HEK293 (cell line): ENCODE measurements around the gene REX1BD.
"Not testable (repeated sequence)": the region's sequence is repeated elsewhere in the genome, so short reads cannot be mapped to it uniquely, and the experiment has no call there.

Source experiments
- CTCF ChIA-PET: fragments of 350-600 bp; formaldehyde crosslinking; extraction: SDS; loops from one replicate; lab custom pipeline; 2021; ENCODE audit warnings: antibody characterized with exemption; lab: Yijun Ruan, JAX
- POLR2A ChIA-PET: fragments of 300-600 bp; formaldehyde crosslinking; extraction: SDS; loops from one replicate; lab custom pipeline; 2020; ENCODE audit warnings: antibody characterized with exemption, inconsistent platforms; lab: Yijun Ruan, JAX
- H3K27ac ChIP-seq: fragments of 200-500 bp; sonication (Bioruptor generic); 2 replicates; pipeline ENCODE4 v1.5.1; 2014; ENCODE audit warnings: low read depth, low read length, control low read depth, inconsistent platforms; ENCODE audit errors: extremely low read depth
- H3K36me3 ChIP-seq, 2 experiments: fragments of 200-500 bp in 1 of 2; sonication (Bioruptor generic) in 1 of 2; 1 replicate in 1 of 2; 2 replicates in 1 of 2; pipeline ENCODE4 v1.5.1; 2014 to 2017; ENCODE audit warnings: inconsistent platforms in 2 of 2, low read length in 2 of 2; ENCODE audit not compliant: control insufficient read depth in 2 of 2, insufficient read depth in 1 of 2
- H3K4me1 ChIP-seq: fragments of 200-500 bp; sonication (Bioruptor generic); 2 replicates; pipeline ENCODE4 v1.5.1; 2014; ENCODE audit warnings: mild to moderate bottlenecking, low read length, inconsistent platforms; ENCODE audit not compliant: control insufficient read depth, insufficient read depth
- H3K4me3 ChIP-seq: 2 replicates; pipeline ENCODE4 v1.5.1; 2011; ENCODE audit warnings: low read depth, mild to moderate bottlenecking, control low read depth, low read length, moderate library complexity
- H3K9me3 ChIP-seq: fragments of 200-500 bp; sonication (Bioruptor generic); 2 replicates; pipeline ENCODE4 v1.5.1; 2014; ENCODE audit warnings: low read depth, low read length, inconsistent platforms; ENCODE audit not compliant: control insufficient read depth, insufficient read depth
- KLF1 ChIP-seq: fragments of 450-650 bp; formaldehyde crosslinking; IDR thresholded peaks from 2 replicates; pipeline ENCODE4 v1.5.1; 2016; ENCODE audit warnings: missing biosample characterization, missing genetic modification characterization
- SP3 ChIP-seq: fragments of 450-650 bp; formaldehyde crosslinking; IDR thresholded peaks from 2 replicates; pipeline ENCODE4 v1.5.1; 2016; ENCODE audit warnings: missing biosample characterization, missing genetic modification characterization
- SP7 ChIP-seq: fragments of 450-650 bp; formaldehyde crosslinking; IDR thresholded peaks from 2 replicates; pipeline ENCODE4 v1.5.1; 2016; ENCODE audit warnings: missing biosample characterization, missing genetic modification characterization
- ZNF121 ChIP-seq: fragments of 450-650 bp; formaldehyde crosslinking; IDR thresholded peaks from 2 replicates; pipeline ENCODE4 v1.5.1; 2016; ENCODE audit warnings: missing biosample characterization, missing genetic modification characterization
- ZNF768 ChIP-seq: fragments of 450-650 bp; formaldehyde crosslinking; IDR thresholded peaks from 2 replicates; pipeline ENCODE4 v1.5.1; 2018; ENCODE audit warnings: missing biosample characterization, mild to moderate bottlenecking, missing genetic modification characterization
- ZNF837 ChIP-seq: fragments of 450-650 bp; formaldehyde crosslinking; IDR thresholded peaks from 2 replicates; pipeline ENCODE4 v1.5.1; 2016; ENCODE audit warnings: missing biosample characterization, missing genetic modification characterization
- ZSCAN16 ChIP-seq: fragments of 450-650 bp; formaldehyde crosslinking; IDR thresholded peaks from 2 replicates; pipeline ENCODE4 v1.5.1; 2016; ENCODE audit warnings: missing biosample characterization, missing genetic modification characterization
- ZSCAN30 ChIP-seq: fragments of 450-650 bp; IDR thresholded peaks from 2 replicates; pipeline ENCODE4 v1.5.1; 2018; ENCODE audit warnings: missing biosample characterization, mild to moderate bottlenecking, missing genetic modification characterization, moderate library complexity
- TF ChIP-seq, protein P1 (sequence below): fragments of 450-650 bp; IDR thresholded peaks from 2 replicates; pipeline ENCODE4 v1.5.1; 2018; ENCODE audit warnings: missing biosample characterization, missing genetic modification characterization
- TF ChIP-seq, protein P2 (sequence below): fragments of 450-650 bp; formaldehyde crosslinking; IDR thresholded peaks from 2 replicates; pipeline ENCODE4 v1.5.1; 2016; ENCODE audit warnings: missing biosample characterization, missing genetic modification characterization
- TF ChIP-seq, protein P3 (sequence below): fragments of 450-650 bp; formaldehyde crosslinking; IDR thresholded peaks from 2 replicates; pipeline ENCODE4 v1.5.1; 2016; ENCODE audit warnings: missing biosample characterization, missing genetic modification characterization

REX1BD gene

DNA sequence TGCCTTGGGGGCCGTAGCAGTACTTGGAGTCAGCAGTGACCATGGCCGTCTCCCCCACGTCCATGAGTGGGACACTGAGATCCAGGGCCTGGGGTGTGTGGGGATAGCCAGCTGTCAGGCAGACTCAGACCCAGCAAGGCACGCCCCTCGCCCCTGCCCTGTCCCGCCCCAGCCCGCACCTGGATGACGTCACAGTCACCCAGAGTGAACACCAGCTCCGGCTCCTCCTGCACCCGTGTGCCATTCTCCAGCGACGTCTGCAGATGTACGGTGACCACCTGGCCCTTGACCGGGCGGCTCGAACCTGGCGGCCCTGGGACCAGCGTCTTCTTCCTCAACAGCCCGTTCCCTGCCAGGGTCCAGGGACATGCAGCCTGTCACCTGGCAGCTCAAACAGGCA is 49.2 kb upstream of the REX1BD start:
- H3K4me1 ChIP-seq, result no peaks in the 10 kb centered on the region
- H3K9me3 ChIP-seq, result no peaks in the 10 kb centered on the region
- POLR2A ChIA-PET, result interaction anchor here (0.7 kb wide), 1 partner anchor 39 kb away, joined by 3 read pairs; no protein-coding TSS in a partner anchor
- no peak overlapping the region for H3K4me3 ChIP-seq
- no peak for TF ChIP-seq SP3
- TF ChIP-seq KLF1 (tag by site-specific recombination), result peak; percentile 28; the same call in 1 of the 2 replicates
- TF ChIP-seq, all 188 proteins: peak for 1
- CTCF ChIA-PET, result interaction anchor here (0.7 to 0.8 kb wide), 2 partner anchors 55 to 447 kb away, joined by 3 read pairs; no protein-coding TSS in a partner anchor
- Histone ChIP-seq H3K27ac (no peak overlapping the region), H3K36me3 (peaks cover 23 to 64% of the 10 kb centered on the region in 2 experiments)

DNA sequence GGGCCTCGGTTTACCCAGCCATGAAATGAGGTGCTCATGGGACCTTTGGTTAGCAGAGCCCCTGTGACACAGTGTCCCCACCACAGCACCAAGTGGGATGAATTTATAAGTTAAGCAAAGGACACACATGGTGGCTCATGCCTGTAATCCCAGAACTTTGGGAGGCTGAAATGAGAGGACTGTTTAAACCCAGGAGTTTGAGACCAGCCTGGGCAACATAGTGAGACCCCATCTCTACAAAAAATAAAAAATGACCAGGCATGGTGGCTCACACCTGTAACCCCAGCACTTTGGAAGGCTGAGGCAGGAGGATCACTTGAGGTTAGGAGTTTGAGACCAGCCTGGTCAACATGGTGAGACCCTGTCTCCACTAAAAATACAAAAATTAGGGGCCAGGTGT is 48.4 kb upstream of the REX1BD start:
- TF ChIP-seq ZSCAN16 (peak; percentile 71; the same call in 1 of the 2 replicates), ZNF121 (peak; percentile 91)
- H3K4me3 ChIP-seq, H3K4me1 ChIP-seq, H3K9me3 ChIP-seq, POLR2A ChIA-PET, H3K27ac ChIP-seq: not testable (repeated sequence)
- CTCF ChIA-PET, result interaction anchor here (0.6 kb wide), 1 partner anchor 18 kb away, joined by 3 read pairs; no protein-coding TSS in a partner anchor
- peaks cover 21 to 61% of the 10 kb centered on the region in 2 experiments for H3K36me3 ChIP-seq

DNA sequence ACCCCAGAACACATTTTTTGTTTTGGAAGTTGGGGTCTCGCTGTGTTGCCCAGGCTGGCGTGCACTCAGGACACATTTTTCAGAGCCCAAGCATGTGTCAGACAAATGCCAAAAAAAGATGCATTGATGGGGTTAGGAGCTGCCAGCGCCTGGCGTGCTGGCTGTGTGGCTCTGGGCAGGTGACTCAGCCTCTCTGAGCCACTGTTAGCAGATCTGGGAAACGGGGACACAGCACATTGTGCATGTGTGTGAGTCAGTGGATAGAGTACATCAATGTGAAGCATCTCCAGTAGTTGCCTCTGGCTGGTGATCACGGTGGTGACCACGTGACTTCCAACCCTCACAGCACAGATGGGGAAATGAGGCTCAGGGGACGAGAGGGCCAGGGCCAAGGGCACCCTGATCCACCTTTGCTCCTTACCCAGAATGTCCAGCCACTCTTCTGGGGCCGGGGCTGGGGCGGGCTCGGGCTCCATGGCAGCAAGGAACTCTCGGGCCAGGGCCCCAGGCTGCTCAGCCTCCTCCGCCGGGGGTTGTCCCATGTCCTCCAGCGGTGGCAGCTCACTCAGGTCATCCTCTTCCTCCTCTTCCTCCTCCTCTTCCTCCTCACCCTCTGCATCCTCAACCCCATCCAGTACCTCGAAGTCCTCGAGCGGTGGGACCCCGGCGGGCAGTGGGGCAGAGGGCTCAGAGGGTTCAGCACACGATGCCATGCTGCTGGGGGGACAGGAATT is 47.2 kb upstream of the REX1BD start:
- peaks cover 17 to 50% of the 10 kb centered on the region in 2 experiments for H3K36me3 ChIP-seq
- no peak overlapping the region for H3K4me3 ChIP-seq
- H3K27ac ChIP-seq, result no peak overlapping the region
- no peaks in the 10 kb centered on the region for H3K4me1 ChIP-seq
- ChIA-PET POLR2A (interaction anchor here (1.6 to 1.7 kb wide), 2 partner anchors 16 to 19 kb away, joined by 4 to 10 read pairs; partner anchors contain the start of genes ELL and KXD1), CTCF (interaction anchor here (0.9 to 1.7 kb wide), 2 partner anchors 134 to 326 kb away, joined by 3 read pairs; no protein-coding TSS in a partner anchor)
- no peaks in the 10 kb centered on the region for H3K9me3 ChIP-seq
- TF ChIP-seq SP7, result no peak
- TF ChIP-seq ZNF121, result peak; percentile 91
- TF ChIP-seq, protein P1, sequence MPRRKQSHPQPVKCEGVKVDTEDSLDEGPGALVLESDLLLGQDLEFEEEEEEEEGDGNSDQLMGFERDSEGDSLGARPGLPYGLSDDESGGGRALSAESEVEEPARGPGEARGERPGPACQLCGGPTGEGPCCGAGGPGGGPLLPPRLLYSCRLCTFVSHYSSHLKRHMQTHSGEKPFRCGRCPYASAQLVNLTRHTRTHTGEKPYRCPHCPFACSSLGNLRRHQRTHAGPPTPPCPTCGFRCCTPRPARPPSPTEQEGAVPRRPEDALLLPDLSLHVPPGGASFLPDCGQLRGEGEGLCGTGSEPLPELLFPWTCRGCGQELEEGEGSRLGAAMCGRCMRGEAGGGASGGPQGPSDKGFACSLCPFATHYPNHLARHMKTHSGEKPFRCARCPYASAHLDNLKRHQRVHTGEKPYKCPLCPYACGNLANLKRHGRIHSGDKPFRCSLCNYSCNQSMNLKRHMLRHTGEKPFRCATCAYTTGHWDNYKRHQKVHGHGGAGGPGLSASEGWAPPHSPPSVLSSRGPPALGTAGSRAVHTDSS (tag by site-specific recombination), result peak; percentile 92
- TF ChIP-seq ZSCAN30 (tag by site-specific recombination), result no peak
- TF ChIP-seq, protein P2, sequence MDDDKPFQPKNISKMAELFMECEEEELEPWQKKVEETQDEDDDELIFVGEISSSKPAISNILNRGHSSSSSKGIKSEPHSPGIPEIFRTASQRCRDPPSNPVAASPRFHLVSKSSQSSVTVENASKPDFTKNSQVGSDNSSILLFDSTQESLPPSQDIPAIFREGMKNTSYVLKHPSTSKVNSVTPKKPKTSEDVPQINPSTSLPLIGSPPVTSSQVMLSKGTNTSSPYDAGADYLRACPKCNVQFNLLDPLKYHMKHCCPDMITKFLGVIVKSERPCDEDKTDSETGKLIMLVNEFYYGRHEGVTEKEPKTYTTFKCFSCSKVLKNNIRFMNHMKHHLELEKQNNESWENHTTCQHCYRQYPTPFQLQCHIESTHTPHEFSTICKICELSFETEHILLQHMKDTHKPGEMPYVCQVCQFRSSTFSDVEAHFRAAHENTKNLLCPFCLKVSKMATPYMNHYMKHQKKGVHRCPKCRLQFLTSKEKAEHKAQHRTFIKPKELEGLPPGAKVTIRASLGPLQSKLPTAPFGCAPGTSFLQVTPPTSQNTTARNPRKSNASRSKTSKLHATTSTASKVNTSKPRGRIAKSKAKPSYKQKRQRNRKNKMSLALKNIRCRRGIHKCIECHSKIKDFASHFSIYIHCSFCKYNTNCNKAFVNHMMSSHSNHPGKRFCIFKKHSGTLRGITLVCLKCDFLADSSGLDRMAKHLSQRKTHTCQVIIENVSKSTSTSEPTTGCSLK (tag by site-specific recombination), result no peak
- TF ChIP-seq, protein P3, sequence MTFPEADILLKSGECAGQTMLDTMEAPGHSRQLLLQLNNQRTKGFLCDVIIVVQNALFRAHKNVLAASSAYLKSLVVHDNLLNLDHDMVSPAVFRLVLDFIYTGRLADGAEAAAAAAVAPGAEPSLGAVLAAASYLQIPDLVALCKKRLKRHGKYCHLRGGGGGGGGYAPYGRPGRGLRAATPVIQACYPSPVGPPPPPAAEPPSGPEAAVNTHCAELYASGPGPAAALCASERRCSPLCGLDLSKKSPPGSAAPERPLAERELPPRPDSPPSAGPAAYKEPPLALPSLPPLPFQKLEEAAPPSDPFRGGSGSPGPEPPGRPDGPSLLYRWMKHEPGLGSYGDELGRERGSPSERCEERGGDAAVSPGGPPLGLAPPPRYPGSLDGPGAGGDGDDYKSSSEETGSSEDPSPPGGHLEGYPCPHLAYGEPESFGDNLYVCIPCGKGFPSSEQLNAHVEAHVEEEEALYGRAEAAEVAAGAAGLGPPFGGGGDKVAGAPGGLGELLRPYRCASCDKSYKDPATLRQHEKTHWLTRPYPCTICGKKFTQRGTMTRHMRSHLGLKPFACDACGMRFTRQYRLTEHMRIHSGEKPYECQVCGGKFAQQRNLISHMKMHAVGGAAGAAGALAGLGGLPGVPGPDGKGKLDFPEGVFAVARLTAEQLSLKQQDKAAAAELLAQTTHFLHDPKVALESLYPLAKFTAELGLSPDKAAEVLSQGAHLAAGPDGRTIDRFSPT (tag by site-specific recombination), result 0 out of 2 replicates have a peak, but pooled peaks have one; percentile 15
- peak; percentile 80; the same call in 1 of the 2 replicates for TF ChIP-seq ZNF768 (tag by site-specific recombination)
- TF ChIP-seq ZNF837 (tag by site-specific recombination), result no peak
